Esophagus squamous epithelium (tissue), 4 donors: ENCODE results near the gene SHCBP1.

ENCODE experiments used
- CTCF ChIP-seq, 6 experiments: fragments of 450-650 bp in 4 of 6; fragments of 200-600 bp in 2 of 6; sonication (generic) in 2 of 6; IDR thresholded peaks; one replicate each; pipeline ENCODE4 v1.5.1; 2016 to 2019; ENCODE audit warnings: antibody characterized with exemption in 6 of 6, mild to moderate bottlenecking in 4 of 6, moderate library complexity in 4 of 6
- POLR2A ChIP-seq, 4 donors: fragments of 450-650 bp; IDR thresholded peaks; one replicate each; pipeline ENCODE4 v1.6.1; 2017; ENCODE audit warnings: antibody characterized with exemption in 4 of 4, mild to moderate bottlenecking in 4 of 4, moderate library complexity in 3 of 4

GRCh38 chr16:46582313-46582712, 38.9 kb downstream of the SHCBP1 start:
- no peak for TF ChIP-seq CTCF (IDR thresholded peaks at IDR 0.05)
- no peak for TF ChIP-seq POLR2A (IDR thresholded peaks at IDR 0.05)
